ENCODE data around the gene PSMB3.
A peak's percentile ranks its signal among the peaks of the same experiment; 100 is the strongest.
"Not testable (repeated sequence)": the region's sequence is repeated elsewhere in the genome, so short reads cannot be mapped to it uniquely, and the experiment has no call there.

PSMB3 gene

DNA sequence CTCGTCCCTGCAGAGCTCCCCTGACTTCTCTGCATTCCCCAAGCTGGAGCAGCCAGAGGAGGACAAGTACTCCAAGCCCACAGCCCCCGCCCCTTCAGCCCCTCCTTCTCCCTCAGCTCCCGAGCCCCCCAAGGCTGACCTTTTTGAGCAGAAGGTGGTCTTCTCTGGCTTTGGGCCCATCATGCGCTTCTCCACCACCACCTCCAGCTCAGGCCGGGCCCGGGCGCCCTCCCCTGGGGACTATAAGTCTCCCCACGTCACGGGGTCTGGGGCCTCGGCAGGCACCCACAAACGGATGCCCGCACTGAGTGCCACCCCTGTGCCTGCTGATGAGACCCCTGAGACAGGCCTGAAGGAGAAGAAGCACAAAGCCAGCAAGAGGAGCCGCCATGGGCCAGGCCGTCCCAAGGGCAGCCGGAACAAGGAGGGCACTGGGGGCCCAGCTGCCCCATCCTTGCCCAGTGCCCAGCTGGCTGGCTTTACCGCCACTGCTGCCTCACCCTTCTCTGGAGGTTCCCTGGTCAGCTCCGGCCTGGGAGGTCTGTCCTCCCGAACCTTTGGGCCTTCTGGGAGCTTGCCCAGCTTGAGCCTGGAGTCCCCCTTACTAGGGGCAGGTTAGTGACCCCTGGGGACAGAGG lies 36.1 kb upstream of the PSMB3 start:
- no peak for DNase-seq (ENCODE audit: low spot score)

DNA sequence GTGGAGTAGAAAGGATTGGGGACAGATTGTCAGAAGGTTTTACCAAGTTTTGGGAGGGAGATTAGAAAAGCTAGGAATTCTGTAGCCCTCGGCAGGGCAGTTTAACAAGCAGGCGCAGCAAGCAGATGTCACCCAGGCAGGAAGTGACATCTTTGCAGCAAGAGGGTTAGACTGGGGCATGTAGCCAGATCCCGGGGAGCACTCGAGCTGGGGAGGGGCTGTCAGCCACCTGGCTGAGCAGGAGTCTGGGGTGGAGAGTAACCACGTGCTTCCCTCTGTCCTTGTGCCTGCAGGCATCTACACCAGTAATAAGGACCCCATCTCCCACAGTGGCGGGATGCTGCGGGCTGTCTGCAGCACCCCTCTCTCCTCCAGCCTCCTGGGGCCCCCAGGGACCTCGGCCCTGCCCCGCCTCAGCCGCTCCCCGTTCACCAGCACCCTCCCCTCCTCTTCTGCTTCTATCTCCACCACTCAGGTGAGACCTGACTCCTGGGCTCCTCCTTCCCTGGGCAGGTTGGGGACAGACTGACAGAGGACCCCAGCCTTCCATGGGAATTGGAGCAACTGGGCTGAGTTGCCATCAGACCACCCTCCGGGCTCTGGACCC lies 35.3 kb upstream of the PSMB3 start:
- no peak for DNase-seq (ENCODE audit: low spot score)

DNA sequence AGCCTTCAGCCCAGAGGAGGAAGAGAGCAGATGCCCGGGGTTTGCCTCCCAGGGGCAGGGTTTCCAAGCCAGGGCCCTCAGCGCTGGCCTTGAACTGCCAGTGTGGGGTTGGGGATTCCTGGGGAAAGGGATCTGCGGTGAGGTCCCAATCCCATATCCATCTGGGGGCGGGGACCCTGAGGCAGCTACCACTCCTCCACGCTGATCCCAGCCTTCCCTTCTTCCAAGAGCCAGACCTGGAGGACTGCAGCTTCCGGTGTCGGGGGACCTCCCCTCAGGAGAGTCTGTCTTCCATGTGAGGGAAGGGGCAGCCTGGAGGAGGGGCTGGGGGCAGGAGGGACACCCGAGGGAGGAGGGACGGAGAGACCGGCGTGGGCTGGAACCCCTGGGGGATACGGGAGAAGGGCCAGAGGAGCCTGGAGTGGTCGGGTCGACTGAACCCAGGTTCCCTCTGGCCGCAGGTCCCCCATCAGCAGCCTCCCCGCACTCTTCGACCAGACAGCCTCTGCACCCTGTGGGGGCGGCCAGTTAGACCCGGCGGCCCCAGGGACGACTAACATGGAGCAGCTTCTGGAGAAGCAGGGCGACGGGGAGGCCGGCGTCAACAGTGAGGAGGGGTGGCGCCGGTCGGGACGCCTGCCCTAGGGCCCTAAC lies 33.1 kb upstream of the PSMB3 start:
- DNase-seq (ENCODE audit: low spot score) = no peak

DNA sequence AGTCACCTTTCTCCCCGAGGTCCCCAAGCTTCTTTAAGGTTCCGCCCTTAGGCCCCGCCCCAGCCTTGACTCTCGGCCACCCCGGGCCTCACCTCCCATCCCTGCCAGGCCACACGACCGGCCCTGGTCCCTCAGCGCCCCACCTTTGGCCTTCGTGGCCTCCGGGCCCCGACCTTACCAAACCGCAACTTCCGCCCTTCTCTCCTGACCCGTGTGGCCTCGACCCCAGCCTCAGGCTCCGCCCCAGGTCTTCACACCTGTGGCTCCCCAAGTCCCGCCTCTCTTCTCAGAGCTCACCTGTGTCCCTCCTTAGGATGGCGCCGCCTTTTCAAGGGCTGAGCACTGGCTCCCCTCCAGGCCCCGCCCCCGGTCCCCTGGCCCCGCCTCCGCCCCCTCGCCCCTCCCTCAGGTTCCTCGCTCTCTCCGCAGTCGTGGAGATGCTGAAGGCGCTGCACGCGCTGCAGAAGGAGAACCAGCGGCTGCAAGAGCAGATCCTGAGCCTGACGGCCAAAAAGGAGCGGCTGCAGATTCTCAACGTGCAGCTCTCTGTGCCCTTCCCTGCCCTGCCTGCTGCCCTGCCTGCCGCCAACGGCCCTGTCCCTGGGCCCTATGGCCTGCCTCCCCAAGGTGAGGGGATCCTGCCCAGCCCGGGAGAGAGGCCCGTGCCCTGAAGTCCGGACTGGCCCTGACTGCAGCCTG lies 32.4 kb upstream of the PSMB3 start:
- no peak for DNase-seq (ENCODE audit: low spot score)

DNA sequence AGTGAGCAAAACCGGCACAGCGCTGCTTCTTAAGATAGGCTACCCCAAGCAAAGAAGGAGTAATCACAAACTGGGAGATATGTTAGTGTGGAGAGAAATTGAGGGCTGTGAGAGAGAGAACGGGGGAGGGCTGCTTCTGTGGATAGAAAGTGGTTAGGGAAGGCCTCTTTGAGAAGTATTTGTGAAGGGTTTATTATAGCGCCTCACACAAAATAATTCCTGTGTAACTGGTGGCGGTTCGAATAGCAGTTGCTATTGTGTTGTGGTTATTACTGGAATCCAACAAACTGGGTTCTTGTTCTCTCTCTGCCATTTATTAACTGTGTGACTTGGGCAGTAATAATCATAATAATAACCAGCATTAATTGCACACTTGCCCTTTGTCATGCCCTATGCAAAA lies 31.6 kb upstream of the PSMB3 start:
- no peak for DNase-seq (ENCODE audit: low spot score)

DNA sequence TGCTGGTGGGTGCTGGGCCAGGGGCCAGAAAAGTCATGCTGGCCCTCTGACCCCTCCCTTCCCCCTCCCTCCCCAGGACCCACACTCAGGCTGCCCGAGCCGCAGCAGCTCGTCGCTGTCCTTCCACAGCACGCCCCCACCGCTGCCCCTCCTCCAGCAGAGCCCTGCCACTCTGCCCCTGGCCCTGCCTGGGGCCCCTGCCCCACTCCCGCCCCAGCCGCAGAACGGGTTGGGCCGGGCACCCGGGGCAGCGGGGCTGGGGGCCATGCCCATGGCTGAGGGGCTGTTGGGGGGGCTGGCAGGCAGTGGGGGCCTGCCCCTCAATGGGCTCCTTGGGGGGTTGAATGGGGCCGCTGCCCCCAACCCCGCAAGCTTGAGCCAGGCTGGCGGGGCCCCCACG lies 30.7 kb upstream of the PSMB3 start:
- DNase-seq (ENCODE audit: low spot score) = no peak

DNA sequence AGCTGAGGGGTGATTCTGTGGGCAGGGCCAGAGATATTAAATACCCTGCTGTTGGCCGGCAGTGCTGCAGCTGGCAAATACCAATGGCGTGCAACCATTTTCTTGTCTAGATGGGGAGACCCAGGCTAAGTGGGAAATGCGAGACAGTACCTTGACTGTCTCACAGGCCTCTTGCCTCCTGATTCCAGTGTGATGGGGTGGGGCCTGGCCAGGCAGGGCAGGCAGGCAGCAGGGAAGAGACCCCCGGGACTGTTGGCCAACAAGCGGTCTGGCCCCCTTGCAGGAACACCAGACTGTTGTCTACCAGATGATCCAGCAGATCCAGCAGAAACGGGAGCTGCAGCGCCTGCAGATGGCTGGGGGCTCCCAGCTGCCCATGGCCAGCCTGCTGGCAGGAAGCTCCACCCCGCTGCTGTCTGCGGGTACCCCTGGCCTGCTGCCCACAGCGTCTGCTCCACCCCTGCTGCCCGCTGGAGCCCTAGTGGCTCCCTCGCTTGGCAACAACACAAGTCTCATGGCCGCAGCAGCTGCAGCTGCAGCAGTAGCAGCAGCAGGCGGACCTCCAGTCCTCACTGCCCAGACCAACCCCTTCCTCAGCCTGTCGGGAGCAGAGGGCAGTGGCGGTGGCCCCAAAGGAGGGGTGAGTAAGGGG lies 28.1 kb upstream of the PSMB3 start:
- DNase-seq (ENCODE audit: low spot score) = peak; percentile 92

DNA sequence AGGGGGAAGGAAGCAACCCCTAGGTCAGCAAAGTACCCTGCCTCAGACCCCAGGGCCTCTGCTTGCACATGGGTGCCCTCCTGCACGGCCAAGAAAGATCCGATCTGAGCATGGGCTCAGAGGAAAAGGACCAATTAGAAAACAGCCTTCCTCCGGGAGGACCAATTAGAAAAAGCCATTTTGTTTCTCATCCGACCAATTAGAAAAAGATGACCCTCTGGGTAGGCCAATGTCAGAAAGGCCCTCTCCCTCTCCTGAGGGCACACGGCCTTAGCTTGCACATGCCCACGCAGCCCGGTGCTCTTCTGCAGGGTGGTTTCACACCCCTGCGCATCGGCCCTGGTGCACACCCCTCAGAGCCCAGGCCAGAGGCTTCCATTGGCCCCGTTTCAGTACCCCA lies 27.5 kb upstream of the PSMB3 start:
- DNase-seq (ENCODE audit: low spot score) = no peak

DNA sequence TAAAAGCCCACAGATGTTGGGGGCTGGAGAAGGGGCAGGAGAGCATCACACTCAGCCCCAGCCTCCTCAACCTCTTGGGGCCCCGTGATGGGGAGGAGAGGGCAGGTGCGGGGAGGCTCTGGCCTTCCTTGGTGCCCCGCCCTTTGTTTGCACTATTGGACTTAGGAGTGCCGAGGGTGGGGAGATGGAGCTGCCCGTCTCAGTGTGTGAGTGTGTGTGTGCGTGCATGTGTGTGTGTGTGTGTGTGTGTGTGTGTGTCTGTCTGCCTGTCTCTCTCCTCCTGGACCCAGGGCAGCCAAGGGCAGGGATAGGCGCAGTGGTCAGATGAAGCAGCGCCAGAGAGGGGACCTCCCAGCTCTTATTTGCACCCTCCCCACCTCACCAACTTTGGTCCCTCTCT lies 26.4 kb upstream of the PSMB3 start:
- not testable (repeated sequence) for DNase-seq (ENCODE audit: low spot score)

DNA sequence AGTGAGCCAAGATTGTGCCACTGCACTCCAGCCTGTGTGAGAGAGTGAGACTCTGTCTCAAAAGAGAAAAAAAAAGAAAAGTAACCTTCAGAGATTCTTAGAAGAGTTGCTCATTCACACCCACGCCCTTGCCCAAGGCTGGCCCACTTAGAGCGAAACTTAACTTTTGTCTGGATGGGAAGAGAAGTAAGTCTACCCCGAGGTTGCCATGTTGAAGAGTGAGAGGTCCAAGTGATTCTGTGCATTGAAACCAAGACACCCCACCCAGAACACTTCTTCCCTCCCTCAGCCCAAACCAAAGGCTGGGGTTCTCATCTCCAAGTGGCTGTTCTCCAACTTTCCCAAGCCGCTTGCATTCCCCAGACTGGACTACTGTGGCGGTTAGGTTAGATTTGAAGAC lies 24.8 kb upstream of the PSMB3 start:
- no peak for DNase-seq (ENCODE audit: low spot score)

DNA sequence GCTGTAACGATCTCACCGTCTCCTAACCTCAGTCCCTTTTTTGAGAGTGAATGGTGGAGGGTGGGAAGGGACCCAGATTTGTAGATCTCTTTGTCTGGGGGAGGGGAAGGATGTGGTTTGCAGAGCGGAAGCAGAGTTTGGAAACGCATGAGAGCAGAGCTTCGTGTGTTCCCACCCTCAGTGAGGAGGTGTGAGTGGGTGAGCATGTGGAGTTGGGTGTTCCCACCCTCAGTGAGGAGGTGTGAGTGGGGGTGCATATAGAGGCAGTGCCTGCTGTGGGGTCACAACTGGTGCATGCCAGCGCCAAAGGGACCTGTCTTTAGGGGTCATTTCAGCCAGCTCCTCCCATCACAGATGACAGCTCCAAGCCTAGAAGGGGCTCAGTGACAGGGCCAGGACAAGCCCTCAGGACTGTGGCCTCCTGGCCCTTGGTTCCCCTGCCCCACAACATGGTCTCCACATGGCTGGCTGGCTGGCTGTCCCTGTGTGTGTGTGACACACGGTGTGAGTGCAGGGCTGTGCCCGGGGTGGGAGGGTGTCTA lies 24.2 kb upstream of the PSMB3 start:
- no peak for DNase-seq (ENCODE audit: low spot score)

DNA sequence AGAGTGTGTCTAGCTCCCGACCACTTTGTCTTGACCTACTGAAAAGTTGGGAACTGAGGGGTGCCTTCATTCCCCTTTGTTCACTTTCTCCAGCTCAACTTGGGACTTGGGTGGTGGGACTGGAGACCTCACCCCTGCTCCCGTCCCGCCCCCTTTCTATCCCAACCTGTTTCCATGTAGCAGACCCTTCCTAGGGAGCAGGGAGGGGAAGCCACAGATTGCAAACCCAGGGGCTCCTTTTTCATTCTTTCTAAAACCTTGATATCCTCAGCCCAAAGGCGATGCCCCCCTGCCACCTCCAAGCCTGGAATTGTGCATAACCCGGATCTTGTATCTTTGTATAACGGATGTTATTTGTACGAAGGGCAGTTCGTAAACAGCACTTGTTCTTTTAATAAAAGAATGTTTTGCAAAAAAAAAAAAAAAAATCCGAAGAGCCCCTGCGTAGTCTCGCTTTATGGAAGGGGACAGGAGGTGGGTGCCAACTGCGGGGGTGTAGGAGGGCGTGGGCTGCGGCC lies 23.1 kb upstream of the PSMB3 start:
- no peak for DNase-seq (ENCODE audit: low spot score)

DNA sequence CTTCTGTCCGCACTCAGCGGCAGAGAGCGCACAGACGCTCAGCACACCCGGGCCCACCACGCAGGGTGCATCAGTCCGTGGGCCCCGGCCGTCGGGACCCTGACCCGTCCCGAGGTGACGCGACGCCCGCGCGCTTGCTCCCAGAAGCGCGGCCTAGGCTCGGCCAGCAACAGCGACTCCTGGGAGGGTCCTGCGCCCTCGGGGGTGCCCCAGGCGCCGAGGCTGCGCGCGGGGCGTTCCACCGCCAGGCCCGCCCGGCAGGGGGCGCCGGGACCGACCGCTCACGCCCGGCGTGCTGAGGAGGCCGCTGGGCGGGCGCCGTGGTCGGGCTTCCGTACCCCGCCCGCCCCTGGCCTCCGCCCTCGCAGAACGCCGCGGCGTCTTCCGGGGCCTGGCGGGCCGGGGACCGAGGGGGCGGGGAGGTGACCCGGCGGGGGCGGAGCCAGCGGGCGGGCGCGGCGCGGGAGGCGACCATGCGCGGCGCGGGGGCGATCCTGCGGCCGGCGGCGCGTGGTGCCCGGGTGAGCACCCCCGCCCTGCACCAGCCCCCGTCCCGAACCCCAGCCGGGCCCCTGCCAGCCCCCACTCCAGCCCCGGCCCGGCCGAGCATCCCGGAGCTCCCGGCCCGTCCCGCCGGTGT lies 22.5 kb upstream of the PSMB3 start, which contains the start of gene CISD3:
Gene CISD3 (plus strand): TSS at position 456 of the 640 bp plus-strand sequence. CDS start 18 bp downstream, at position 474.
- peak; percentile 86 for DNase-seq (ENCODE audit: low spot score)

DNA sequence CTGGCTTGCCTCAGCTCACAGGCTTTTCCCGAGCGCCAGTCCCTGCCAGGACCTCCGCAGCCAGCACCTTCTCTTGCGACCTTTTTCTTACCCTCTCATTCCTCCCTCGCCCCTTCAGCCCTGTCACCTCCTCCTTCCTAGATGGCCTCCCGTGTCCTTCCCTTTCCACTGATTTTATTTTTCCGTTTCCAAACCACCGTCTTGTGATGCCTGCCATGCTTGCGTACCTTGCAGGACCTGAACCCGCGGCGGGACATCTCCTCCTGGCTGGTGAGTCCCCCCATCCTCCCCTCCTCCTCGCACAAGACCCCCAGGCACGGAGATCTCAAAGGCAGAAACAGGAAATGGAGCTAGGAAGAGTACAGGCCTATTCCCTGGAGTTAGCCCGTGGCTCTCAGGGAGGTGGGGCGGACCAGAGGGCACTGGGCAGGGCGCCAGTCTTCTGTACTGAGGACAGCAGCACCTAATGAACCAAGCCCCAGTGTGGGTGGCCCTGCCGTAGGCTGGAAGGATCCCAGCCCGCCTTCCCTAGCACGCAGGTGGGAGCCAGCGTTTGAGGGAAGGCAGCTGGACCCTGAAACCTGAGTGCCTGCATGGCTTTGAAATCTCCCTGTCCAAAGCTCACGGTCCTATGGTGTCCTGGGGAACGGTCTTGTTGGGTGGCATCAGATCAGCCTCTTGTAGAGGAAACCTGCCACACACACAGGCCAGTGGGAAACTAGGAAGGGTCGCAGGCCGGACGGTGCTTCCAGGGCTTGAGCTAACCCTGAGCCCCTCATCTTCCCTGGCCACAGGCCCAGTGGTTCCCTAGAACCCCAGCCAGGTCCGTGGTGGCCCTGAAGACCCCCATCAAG lies 21.8 kb upstream of the PSMB3 start:
- no peak for DNase-seq (ENCODE audit: low spot score)

DNA sequence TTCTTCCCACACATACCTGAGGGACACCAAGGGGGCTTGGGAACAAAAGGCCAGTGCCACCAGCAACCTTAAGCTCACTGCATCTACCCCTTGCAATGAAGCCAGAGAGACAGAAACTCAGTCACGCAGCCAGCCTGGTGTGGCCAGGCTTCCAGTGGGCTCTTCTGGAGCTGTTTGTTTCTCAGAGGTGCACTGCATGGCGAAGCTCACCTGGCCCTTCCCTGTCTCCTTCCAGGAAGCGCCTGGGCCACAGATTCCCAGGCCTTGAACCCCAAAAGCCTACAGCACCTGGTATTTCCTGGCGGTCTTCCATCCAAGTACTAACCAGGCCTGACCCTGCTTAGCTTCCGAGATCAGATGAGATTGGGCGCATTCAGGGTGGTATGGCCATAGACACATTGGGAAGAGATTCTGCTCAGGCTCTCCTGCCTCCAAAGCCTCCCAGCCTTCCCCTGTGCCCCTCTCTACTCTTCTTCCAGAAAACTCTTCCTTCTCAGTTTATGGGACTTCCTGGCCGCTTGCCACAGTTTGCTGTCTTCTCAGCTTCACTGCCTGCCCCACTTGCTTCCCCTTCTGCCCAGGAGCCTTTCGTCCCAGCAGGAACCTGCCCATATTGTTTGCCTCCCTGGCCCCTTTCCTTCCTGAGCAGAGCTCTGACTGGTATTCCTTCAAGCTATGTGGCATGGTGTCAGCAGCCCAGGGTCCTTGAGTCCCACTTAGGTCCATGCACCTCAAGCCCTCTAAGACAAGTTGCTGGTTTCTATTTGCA lies 20.8 kb upstream of the PSMB3 start:
- DNase-seq (ENCODE audit: low spot score) = no peak

DNA sequence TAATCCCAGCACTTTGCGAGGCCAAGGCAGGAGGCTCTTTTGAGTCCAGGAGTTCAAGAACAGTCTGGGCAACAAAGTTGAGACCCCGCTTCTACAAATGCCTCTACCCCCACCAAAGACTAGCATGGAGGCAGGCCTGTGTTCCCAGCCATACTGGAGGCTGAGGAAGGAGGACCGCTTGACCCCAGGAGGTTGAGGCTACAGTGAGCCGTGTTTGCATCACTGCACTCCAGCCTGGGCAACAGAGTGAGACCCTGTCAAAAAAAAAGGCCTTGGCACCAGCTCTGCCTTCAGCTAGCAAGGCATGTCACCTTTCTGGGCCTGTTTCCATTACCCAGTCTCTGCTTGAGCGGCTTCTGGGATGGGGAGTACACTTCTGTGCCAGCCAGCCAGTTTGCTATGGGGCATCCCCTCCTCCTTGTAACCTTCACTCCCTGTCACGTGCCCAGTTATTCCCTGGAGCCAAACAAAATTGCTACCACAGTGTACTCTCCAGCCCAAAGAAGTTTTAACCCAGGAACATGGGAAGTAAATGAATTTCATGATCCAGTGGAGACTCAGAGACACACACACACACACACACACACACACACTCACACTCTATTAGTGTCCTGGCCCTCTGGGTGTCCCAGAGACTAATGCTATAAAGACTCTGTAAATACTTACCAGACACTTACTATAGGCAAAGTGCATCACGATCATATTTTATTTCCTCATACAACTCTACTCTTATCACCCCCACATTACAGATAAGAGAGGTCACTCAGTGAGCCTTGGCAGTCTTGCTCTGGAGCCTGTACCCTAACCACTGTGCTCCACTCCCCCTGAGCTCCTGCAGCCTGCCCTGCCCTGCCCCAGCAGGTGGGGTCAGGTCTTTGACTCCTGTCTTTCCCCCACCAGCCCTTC lies 19.9 kb upstream of the PSMB3 start:
- DNase-seq (ENCODE audit: low spot score) = no peak

DNA sequence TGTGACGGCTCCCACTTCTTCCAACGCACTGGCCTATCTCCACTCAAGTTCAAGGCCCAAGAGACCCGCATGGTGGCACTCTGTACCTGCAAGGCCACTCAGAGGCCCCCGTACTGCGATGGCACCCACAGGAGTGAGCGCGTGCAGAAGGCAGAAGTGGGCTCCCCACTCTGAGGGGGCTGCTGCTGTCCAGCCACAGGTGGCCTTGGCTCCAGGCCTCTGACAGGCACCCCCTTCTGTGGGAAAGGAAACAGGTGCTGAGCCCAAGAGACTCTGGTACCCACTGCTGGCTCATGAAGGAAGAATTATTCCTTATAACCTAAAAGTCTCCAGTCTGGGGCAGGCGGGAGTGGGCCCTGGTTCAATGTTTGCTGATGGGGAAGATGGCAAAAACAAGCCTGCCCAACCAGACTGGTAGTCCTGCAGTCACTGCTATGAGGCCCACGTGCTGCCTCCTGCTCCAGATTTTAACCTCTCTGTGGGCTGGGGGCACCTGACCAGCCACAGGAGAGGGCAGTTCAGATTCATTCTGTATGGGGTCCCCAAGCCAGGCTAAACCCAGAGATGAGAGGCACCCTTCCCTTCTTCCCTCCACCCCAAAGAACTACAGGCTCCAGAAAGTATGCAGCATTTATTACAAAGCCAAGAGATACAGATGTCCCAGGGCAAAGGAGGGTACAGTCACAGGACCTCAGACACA lies 19.1 kb upstream of the PSMB3 start:
- DNase-seq (ENCODE audit: low spot score) = no peak
